Measurements from ENCODE around the gene FANCD2OS. TPM values are rescaled to one million over a fixed set of nuclear protein-coding genes. Genes with fewer than 3 reads are reported as not detected.

The FANCD2OS gene, protein sequence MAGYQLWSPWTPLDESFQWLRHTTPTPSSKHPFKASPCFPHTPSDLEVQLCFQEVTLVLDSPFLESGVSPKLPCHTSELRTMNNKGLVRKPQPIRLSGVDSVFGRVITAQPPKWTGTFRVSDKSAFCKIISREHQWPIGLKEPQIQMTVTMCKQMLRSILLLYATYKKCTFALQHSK
- total RNA-seq = not detected in 2 replicates

DNA sequence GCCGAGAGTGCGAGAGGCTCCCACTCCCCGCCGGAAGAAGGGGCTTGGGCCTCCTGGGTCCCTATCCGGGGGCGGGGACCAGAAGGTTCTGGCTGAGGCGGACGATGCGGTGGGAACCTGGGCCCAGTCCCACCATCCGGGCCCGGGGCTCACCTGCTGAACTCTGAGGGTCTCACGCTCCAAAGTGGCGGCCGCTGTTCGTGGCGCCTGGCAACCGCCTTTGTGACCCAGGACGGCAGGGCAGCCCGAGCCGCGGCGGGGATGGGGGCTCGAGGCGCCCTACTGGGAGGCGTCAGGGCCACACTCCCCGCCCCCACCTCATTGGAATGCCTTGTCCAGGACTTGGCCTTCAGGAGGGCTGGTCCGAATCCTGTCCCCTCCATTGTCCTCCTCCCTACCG lies at the start of gene FANCD2OS:
TSS of gene FANCD2OS (minus strand) at position 165 of the 400 bp plus-strand sequence. CDS start 3,481 bp downstream, outside the sequence.

DNA sequence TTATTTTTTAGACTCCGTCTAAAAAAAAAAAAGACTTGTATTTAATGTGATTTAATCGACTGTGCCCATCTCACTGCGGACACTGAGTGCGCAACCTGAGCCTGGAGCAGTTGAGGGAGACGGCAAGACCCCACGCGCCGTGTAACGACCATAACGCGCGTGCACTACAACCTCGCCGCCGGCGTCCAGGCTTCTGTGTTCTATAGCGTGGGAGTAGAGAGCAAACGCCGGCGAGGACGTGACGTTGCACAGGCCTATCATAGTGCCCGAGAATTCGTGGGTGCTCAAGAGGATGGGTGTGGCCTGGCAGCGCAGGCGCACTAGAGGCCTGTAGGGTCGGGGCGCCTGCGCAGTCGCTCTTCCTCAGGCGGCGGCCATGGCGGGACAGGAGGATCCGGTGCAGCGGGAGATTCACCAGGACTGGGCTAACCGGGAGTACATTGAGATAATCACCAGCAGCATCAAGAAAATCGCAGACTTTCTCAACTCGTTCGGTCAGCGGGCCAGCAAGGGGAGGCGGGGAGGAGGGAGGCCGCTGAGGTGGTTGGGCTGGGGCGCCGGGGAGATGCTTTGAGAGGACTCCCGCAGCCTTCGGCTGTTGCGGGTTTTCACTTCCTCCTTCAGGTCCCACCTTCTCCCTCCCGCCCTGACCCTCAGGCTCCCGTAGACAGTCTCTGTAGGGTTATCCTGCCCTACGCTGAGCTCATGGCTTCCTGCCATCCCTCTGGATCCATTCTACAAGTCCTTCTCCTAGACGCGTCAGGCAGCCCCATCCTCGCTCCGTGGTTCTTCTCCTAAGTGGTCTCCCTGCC lies 7.5 kb upstream of the FANCD2OS start, which contains the start of gene BRK1:
TSS of gene BRK1 (plus strand) at position 350 of the 812 bp plus-strand sequence. CDS start at position 377, 27 bp downstream.

Other genes with a start within 250 kb of the FANCD2OS start
- gene CIDEC, start 228.0 kb downstream of the FANCD2OS start, total RNA-seq = not detected in 2 replicates
- 28.4 and 30.7 TPM in 2 replicates for gene JAGN1, start 217.6 kb downstream of the FANCD2OS start, total RNA-seq
- 3.2 and 6.9 TPM in 2 replicates for gene IL17RE, start 205.4 kb downstream of the FANCD2OS start, total RNA-seq
- gene IL17RC, start 191.2 kb downstream of the FANCD2OS start, total RNA-seq = 63.6 and 69.1 TPM in 2 replicates
- gene CRELD1, start 174.4 kb downstream of the FANCD2OS start, total RNA-seq = 20.1 and 29.8 TPM in 2 replicates
- gene PRRT3, start 155.8 kb downstream of the FANCD2OS start, total RNA-seq = 4.9 and 6.0 TPM in 2 replicates
- gene EMC3, start 121.4 kb downstream of the FANCD2OS start, total RNA-seq = 37.6 and 69.6 TPM in 2 replicates
- 3.4 and 4.6 TPM in 2 replicates for gene FANCD2, start 81.8 kb downstream of the FANCD2OS start, total RNA-seq
- gene BRK1, start 7.4 kb upstream of the FANCD2OS start, total RNA-seq = 73.0 and 83.7 TPM in 2 replicates
- 33.5 and 41.9 TPM in 2 replicates for gene VHL, start 33.5 kb upstream of the FANCD2OS start, total RNA-seq
- gene IRAK2, start 56.7 kb upstream of the FANCD2OS start, total RNA-seq = 5.0 and 5.6 TPM in 2 replicates
- gene TATDN2, start 140.2 kb upstream of the FANCD2OS start, total RNA-seq = 21.6 and 25.5 TPM in 2 replicates
- 0.32 and 0.36 TPM in 2 replicates for gene GHRL, start 184.7 kb upstream of the FANCD2OS start, total RNA-seq
- 264 and 268 TPM in 2 replicates for gene SEC13, start 212.9 kb upstream of the FANCD2OS start, total RNA-seq